A549 (cell line): ENCODE results near the gene SEC14L3. TPM values are rescaled to one million over a fixed set of nuclear protein-coding genes. Genes with fewer than 3 reads are reported as not detected.

ENCODE experiments used
- ATAC-seq, 2 experiments: fragments of 200-7000 bp in 1 of 2; fragments of >200 bp in 1 of 2; cut with Nextera tagmentation in 1 of 2; cut with Tn5 transposase in 1 of 2; 3 replicates each; pipeline versions ENCODE4 v1.8.0 to v1.9.1; 2018 to 2020; ENCODE audit warnings: mild to moderate bottlenecking in 1 of 2, moderate library complexity in 1 of 2
- CTCF ChIA-PET: fragments of 300-600 bp; sonication (Branson Sonifier 250); formaldehyde crosslinking; extraction: SDS; loops from one replicate; lab custom pipeline; 2021; ENCODE audit warnings: antibody characterized with exemption, inconsistent platforms; lab: Yijun Ruan, JAX
- POLR2A ChIA-PET: fragments of 350-600 bp; formaldehyde crosslinking; extraction: SDS; loops from one replicate; lab custom pipeline; 2021; ENCODE audit warnings: antibody characterized with exemption, inconsistent platforms; lab: Yijun Ruan, JAX
- DNase-seq, 2 experiments: peaks; one replicate each; pipeline versions ENCODE4 v3.0.0 to v3.0.0-alpha.2; 2011 to 2016; ENCODE audit warnings: low read depth in 1 of 2, low spot score in 1 of 2
- FAIRE-seq: peaks from 2 replicates; lab custom pipeline; 2011; peaks lifted over from hg19 to GRCh38; lab: Jason Lieb, UNC
- H3K27ac ChIP-seq, 2 experiments: fragments of >200 bp; sonication (Bioruptor Twin); formaldehyde crosslinking; 3 replicates each; pipeline ENCODE4 v1.5.1; 2016 to 2017
- H3K4me1 ChIP-seq: fragments of >200 bp; sonication (Bioruptor Twin); formaldehyde crosslinking; 3 replicates; pipeline ENCODE4 v1.6.1; 2016
- H3K4me2 ChIP-seq: fragments of >200 bp; sonication (Bioruptor Twin); formaldehyde crosslinking; 3 replicates; pipeline ENCODE4 v1.6.1; 2016
- H3K4me3 ChIP-seq: fragments of >200 bp; sonication (Bioruptor Twin); formaldehyde crosslinking; 3 replicates; pipeline ENCODE4 v1.5.1; 2016
- H3K9me3 ChIP-seq: fragments of >200 bp; sonication (Bioruptor Twin); formaldehyde crosslinking; 3 replicates; pipeline ENCODE4 v1.6.1; 2016
- BHLHE40 ChIP-seq: IDR thresholded peaks from 2 replicates; pipeline ENCODE4 v1.6.1; 2012; ENCODE audit warnings: low read depth, low read length, inconsistent platforms
- EHMT2 ChIP-seq: fragments of 200-600 bp; sonication (generic); IDR thresholded peaks from 2 replicates; pipeline ENCODE4 v1.6.1; 2016; ENCODE audit warnings: antibody characterized with exemption, low read depth, mild to moderate bottlenecking, moderate library complexity
- EP300 ChIP-seq, 2 experiments: fragments of >200 bp; sonication (Bioruptor Twin); formaldehyde crosslinking; IDR thresholded peaks; 2 replicates in 1 of 2; 3 replicates in 1 of 2; pipeline ENCODE4 v1.6.1; 2016 to 2017
- FOSB ChIP-seq: fragments of 250-450 bp; sonication (Bioruptor Pico); IDR thresholded peaks from 2 replicates; pipeline ENCODE4 v1.5.0; 2020; ENCODE audit warnings: mild to moderate bottlenecking, moderate library complexity
- FOSL2 ChIP-seq, 2 experiments: fragments of 450-650 bp in 1 of 2; fragments of >200 bp in 1 of 2; sonication (Bioruptor Twin) in 1 of 2; formaldehyde crosslinking; IDR thresholded peaks; 2 replicates each; pipeline versions ENCODE4 v1.5.0 to v1.6.1; 2016 to 2020; ENCODE audit warnings: mild to moderate bottlenecking in 1 of 2, moderate library complexity in 1 of 2
- FOXS1 ChIP-seq: fragments of 250-450 bp; sonication (Bioruptor Pico); IDR thresholded peaks from 2 replicates; pipeline ENCODE4 v1.5.0; 2020; ENCODE audit warnings: mild to moderate bottlenecking, moderate library complexity
- HOXA7 ChIP-seq: fragments of 250-450 bp; sonication (Bioruptor Pico); IDR thresholded peaks from 2 replicates; pipeline ENCODE4 v1.5.0; 2020; ENCODE audit warnings: mild to moderate bottlenecking, moderate library complexity
- HOXB13 ChIP-seq: fragments of 250-450 bp; sonication (Bioruptor Pico); IDR thresholded peaks from 2 replicates; pipeline ENCODE4 v1.5.0; 2020; ENCODE audit warnings: low read depth, mild to moderate bottlenecking, moderate library complexity
- HOXB5 ChIP-seq: fragments of 250-450 bp; sonication (Bioruptor Pico); IDR thresholded peaks from 2 replicates; pipeline ENCODE4 v1.5.0; 2020; ENCODE audit warnings: mild to moderate bottlenecking, moderate library complexity
- JUN ChIP-seq, 2 experiments: fragments of >200 bp; sonication (Bioruptor Twin); formaldehyde crosslinking; IDR thresholded peaks; 2 replicates in 1 of 2; 3 replicates in 1 of 2; pipeline ENCODE4 v1.6.1; 2016 to 2017
- JUNB ChIP-seq: fragments of >200 bp; sonication (Bioruptor Twin); formaldehyde crosslinking; IDR thresholded peaks from 2 replicates; pipeline ENCODE4 v1.6.1; 2016
- KDM5A ChIP-seq: fragments of 200-600 bp; sonication (generic); IDR thresholded peaks from 2 replicates; pipeline ENCODE4 v1.6.1; 2016; ENCODE audit warnings: antibody characterized with exemption, mild to moderate bottlenecking
- MAFK ChIP-seq: fragments of 450-650 bp; IDR thresholded peaks from 2 replicates; pipeline ENCODE4 v1.6.1; 2014; ENCODE audit not compliant: partially characterized antibody
- NPAS2 ChIP-seq: fragments of 250-450 bp; sonication (Bioruptor Pico); IDR thresholded peaks from 2 replicates; pipeline ENCODE4 v1.8.0; 2022; ENCODE audit warnings: mild to moderate bottlenecking, moderate library complexity, borderline replicate concordance
- PHF8 ChIP-seq: fragments of 200-600 bp; sonication (generic); IDR thresholded peaks from 2 replicates; pipeline ENCODE4 v1.6.1; 2016; ENCODE audit warnings: low read depth, mild to moderate bottlenecking, antibody characterized with exemption, moderate library complexity, borderline replicate concordance
- POLR2A ChIP-seq: IDR thresholded peaks from 2 replicates; pipeline ENCODE4 v1.6.1; 2012; ENCODE audit warnings: mild to moderate bottlenecking, low read length
- RARB ChIP-seq: fragments of 250-450 bp; sonication (Bioruptor Pico); IDR thresholded peaks from 2 replicates; pipeline ENCODE4 v1.8.0; 2021; ENCODE audit warnings: mild to moderate bottlenecking, moderate library complexity
- RCOR1 ChIP-seq: fragments of 150-350 bp; IDR thresholded peaks from 2 replicates; pipeline ENCODE4 v1.6.1; 2014; ENCODE audit warnings: antibody characterized with exemption, low read length, low read depth
- SREBF2 ChIP-seq: fragments of 450-650 bp; IDR thresholded peaks from 2 replicates; pipeline ENCODE4 v1.6.1; 2014; ENCODE audit warnings: mild to moderate bottlenecking, moderate library complexity
- TFCP2L1 ChIP-seq: fragments of 250-450 bp; sonication (Bioruptor Pico); IDR thresholded peaks from 2 replicates; pipeline ENCODE4 v1.5.0; 2021; ENCODE audit warnings: mild to moderate bottlenecking
- ZFP36 ChIP-seq: fragments of 450-650 bp; IDR thresholded peaks from 2 replicates; pipeline ENCODE4 v1.6.1; 2014; ENCODE audit warnings: borderline replicate concordance; ENCODE audit not compliant: partially characterized antibody
- WGBS: methylation state at CpG from one replicate; pipeline ENCODE4 v1.1.6; 2017; ENCODE audit errors: missing lambda C conversion rate; 5-methylcytosine and 5-hydroxymethylcytosine counted together
- polyA plus RNA-seq, 4 experiments: library from polyadenylated mRNA; depleted of rRNA in 3 of 4; stranded (reverse); fragments of >200 nt; fragmentation: RNase III in 1 of 4; extraction: RNeasy Plus Mini Kit Qiagen cat#74134 plus additional on column Dnase treatment in 1 of 4; gene quantifications; 2 replicates in 3 of 4; 3 replicates in 1 of 4; pipeline ENCODE4 v1.2.3, GENCODE V29; 2011 to 2017
- TF ChIP-seq, protein P1 (sequence below): fragments of 250-450 bp; sonication (Bioruptor Pico); IDR thresholded peaks from 2 replicates; pipeline ENCODE4 v1.5.0; 2021; ENCODE audit warnings: mild to moderate bottlenecking, moderate library complexity, borderline replicate concordance
- TF ChIP-seq, protein P2 (sequence below): IDR thresholded peaks from 2 replicates; pipeline ENCODE4 v1.6.1; 2012
- TF ChIP-seq, protein P3 (sequence below): fragments of >200 bp; sonication (Bioruptor Twin); formaldehyde crosslinking; IDR thresholded peaks from 2 replicates; pipeline ENCODE4 v1.6.1; 2016
- TF ChIP-seq, protein P4 (sequence below): IDR thresholded peaks from 2 replicates; pipeline ENCODE4 v1.6.1; 2012

SEC14L3 gene
- polyA plus RNA-seq, 2 of the 4 experiments (the other 2 are of a cell fraction) = 0.04 TPM; not detected in 1

DNA sequence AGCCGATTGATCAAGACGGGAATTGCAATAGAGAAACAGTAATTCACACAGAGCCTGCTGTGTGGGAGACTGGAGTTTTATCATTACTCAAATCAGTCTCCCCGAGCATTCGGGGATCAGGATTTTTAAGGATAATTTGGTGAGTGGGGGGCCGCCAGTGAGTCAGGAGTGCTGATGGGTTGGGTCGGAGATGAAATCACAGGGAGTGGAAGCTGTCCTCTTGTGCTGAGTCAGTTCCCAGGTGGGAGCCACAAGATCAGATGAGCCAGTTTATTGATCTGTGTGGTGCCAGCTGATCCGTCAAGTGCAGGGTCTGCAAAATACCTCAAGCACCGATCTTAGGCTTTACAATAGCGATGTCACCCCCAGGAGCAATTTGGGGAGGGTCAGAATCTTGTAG lies 30.7 kb downstream of the SEC14L3 start:
- ATAC-seq = no peak
- no peak overlapping the region for H3K4me2 ChIP-seq
- ChIA-PET CTCF (interaction anchor here (0.8 to 1.2 kb wide), 2 partner anchors 15 to 44 kb away, joined by 3 read pairs; no protein-coding TSS in a partner anchor), POLR2A (no interaction called here)
- no peak overlapping the region for H3K27ac ChIP-seq
- no peak for DNase-seq
- WGBS = 82% methylated on average over 9 of the region's 9 CpGs
- TF ChIP-seq JUNB (no peak), EP300 (IDR thresholded peaks at IDR 0.05) (no peak), KDM5A (no peak), BHLHE40 (no peak), HOXA7 (CRISPR knock-in tag) (no peak), MAFK (no peak), ZFP36 (no peak), JUN (IDR thresholded peaks at IDR 0.05) (no peak), FOSL2 (IDR thresholded peaks at IDR 0.05) (no peak), FOSL2 (CRISPR knock-in tag; IDR thresholded peaks at IDR 0.05) (no peak), PHF8 (no peak), EHMT2 (no peak)
- TF ChIP-seq, protein P1, sequence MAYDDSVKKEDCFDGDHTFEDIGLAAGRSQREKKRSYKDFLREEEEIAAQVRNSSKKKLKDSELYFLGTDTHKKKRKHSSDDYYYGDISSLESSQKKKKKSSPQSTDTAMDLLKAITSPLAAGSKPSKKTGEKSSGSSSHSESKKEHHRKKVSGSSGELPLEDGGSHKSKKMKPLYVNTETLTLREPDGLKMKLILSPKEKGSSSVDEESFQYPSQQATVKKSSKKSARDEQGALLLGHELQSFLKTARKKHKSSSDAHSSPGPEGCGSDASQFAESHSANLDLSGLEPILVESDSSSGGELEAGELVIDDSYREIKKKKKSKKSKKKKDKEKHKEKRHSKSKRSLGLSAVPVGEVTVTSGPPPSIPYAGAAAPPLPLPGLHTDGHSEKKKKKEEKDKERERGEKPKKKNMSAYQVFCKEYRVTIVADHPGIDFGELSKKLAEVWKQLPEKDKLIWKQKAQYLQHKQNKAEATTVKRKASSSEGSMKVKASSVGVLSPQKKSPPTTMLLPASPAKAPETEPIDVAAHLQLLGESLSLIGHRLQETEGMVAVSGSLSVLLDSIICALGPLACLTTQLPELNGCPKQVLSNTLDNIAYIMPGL (CRISPR knock-in tag) = no peak
- TF ChIP-seq, protein P2, sequence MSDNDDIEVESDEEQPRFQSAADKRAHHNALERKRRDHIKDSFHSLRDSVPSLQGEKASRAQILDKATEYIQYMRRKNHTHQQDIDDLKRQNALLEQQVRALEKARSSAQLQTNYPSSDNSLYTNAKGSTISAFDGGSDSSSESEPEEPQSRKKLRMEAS = no peak
- FAIRE-seq = no peak
- no peaks in the 10 kb centered on the region for H3K9me3 ChIP-seq
- no peak overlapping the region for H3K4me3 ChIP-seq
- peaks cover 10% of the 10 kb centered on the region; the same call in 2 of the 3 replicates for H3K4me1 ChIP-seq

DNA sequence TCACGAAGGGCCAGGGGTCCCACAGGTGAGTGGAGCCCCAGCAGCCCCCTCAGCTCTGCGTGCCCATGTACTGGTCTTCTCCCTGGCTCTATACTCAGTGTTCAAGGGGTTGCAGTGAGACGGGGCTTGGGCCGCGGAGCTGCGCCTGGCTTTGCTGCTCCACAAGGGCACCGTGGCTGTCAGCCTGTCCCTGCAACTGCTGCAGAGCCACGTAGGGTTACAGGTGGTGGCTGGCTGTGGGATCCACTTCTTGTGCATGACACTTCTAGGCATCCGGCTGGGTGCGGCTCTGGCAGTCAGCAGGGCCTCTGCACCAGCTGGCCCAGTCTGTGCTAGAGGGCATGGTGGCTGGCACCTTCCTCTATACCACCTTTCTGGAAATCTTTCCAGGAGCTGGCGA lies 32.0 kb downstream of the SEC14L3 start:
- ChIA-PET POLR2A (no interaction called here), CTCF (no interaction called here)
- Histone ChIP-seq H3K9me3 (no peaks in the 10 kb centered on the region), H3K4me2 (no peak overlapping the region), H3K27ac (no peak overlapping the region), H3K4me3 (no peak overlapping the region), H3K4me1 (peaks cover 2% of the 10 kb centered on the region; the same call in 2 of the 3 replicates)
- DNase-seq (no peak), ATAC-seq (peak in 1 of 2 experiments; percentile 24; a peak in 1 of 6 replicates), FAIRE-seq (no peak)
- TF ChIP-seq, protein P3, sequence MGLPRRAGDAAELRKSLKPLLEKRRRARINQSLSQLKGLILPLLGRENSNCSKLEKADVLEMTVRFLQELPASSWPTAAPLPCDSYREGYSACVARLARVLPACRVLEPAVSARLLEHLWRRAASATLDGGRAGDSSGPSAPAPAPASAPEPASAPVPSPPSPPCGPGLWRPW = no peak
- TF ChIP-seq FOXS1 (CRISPR knock-in tag) = no peak
- WGBS = 85% methylated on average over 10 of the region's 11 CpGs

DNA sequence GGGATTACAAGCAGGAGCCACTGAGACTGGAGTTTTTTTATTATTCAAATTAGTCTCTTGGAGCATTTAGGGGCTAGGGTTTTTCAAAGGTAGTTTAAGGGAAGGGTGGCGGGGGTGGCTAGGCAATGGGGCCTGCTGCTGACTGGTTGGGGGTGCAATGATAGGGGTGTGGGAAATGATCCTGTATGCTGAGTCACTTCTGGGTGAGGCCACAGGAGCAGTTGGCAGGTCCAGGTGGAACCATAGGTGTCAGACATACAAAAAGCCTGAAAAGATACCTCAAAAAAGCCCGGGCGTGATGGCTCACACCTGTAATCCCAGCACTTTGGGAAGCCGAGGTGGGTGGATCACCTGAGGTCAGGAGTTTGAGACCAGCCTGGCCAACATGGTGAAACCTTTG lies 32.6 kb downstream of the SEC14L3 start:
- no peak overlapping the region for H3K4me3 ChIP-seq
- FAIRE-seq (no peak), DNase-seq (no peak), ATAC-seq (no peak)
- ChIA-PET POLR2A (no interaction called here), CTCF (interaction anchor here (1.4 kb wide), 1 partner anchor 13 kb away, joined by 6 read pairs; the partner anchor contains the start of gene MTFP1)
- no peaks in the 10 kb centered on the region for H3K9me3 ChIP-seq
- no peaks in the 10 kb centered on the region for H3K4me1 ChIP-seq
- H3K4me2 ChIP-seq = no peak overlapping the region
- TF ChIP-seq, protein P4, sequence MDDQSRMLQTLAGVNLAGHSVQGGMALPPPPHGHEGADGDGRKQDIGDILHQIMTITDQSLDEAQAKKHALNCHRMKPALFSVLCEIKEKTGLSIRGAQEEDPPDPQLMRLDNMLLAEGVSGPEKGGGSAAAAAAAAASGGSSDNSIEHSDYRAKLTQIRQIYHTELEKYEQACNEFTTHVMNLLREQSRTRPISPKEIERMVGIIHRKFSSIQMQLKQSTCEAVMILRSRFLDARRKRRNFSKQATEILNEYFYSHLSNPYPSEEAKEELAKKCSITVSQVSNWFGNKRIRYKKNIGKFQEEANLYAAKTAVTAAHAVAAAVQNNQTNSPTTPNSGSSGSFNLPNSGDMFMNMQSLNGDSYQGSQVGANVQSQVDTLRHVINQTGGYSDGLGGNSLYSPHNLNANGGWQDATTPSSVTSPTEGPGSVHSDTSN = no peak
- TF ChIP-seq SREBF2 = no peak
- no peak for TF ChIP-seq RCOR1
- TF ChIP-seq RARB = no peak
- TF ChIP-seq NPAS2 (CRISPR knock-in tag) = no peak
- no peak for TF ChIP-seq FOSB (CRISPR knock-in tag)
- no peak for TF ChIP-seq HOXB5
- TF ChIP-seq TFCP2L1 (CRISPR knock-in tag) = no peak
- TF ChIP-seq JUN (IDR thresholded peaks at IDR 0.05) = no peak
- no peak for TF ChIP-seq POLR2A
- TF ChIP-seq HOXB13 (CRISPR knock-in tag) = no peak
- no peak for TF ChIP-seq HOXA7 (CRISPR knock-in tag)
- no peak for TF ChIP-seq EHMT2
- H3K27ac ChIP-seq = no peak overlapping the region
- WGBS = 71% methylated on average over 3 of the region's 4 CpGs
